Measurements from ENCODE around the gene NOTO. TPM values are rescaled to one million over a fixed set of nuclear protein-coding genes. Genes with fewer than 3 reads are reported as not detected.
"Not testable (repeated sequence)": the region's sequence is repeated elsewhere in the genome, so short reads cannot be mapped to it uniquely, and the experiment has no call there.

Gene NOTO
- total RNA-seq, 1 donor from 2014 or later = not detected

DNA sequence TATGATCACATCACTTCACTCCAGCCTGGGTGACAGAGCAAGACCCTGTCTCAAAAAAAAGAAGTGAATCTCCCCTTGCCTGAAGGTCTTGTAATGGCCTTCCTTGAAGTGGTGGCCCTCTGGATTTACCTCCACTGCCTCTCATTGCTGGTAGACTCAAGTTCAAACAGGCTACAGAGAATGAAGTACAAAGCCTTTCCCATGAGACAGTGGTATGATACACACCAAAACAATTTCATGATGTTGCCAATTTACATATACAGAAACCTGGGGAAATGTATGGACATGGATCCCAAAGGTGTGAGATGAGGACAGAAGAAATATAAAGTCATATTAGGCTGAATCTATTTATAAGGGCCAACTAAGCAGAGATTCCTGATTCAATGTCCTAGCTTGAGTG is 4.8 kb upstream of the NOTO start:
- Histone ChIP-seq H3K36me3 (no peaks in the 10 kb centered on the region), H3K4me1 (peaks cover 9% of the 10 kb centered on the region), H3K27me3 (ENCODE audit: low read depth) (peaks cover 73% of the 10 kb centered on the region), H3K4me3 (no peak overlapping the region), H3K27ac (replicated peaks) (no peak overlapping the region), H3K9me3 (replicated peaks) (no peaks in the 10 kb centered on the region)
- intact Hi-C loops (cut with micrococcal nuclease) = no loop called here
- no peak for TF ChIP-seq CTCF (IDR thresholded peaks at IDR 0.05; ENCODE audit: borderline replicate concordance)
- DNase-seq = no peak

- intact Hi-C loops (cut with micrococcal nuclease); H3K9me3 ChIP-seq (replicated peaks); H3K4me3 ChIP-seq; H3K36me3 ChIP-seq; DNase-seq; H3K27ac ChIP-seq (replicated peaks): not testable (repeated sequence)
- H3K27me3 ChIP-seq (ENCODE audit: low read depth) = peaks cover 95% of the 10 kb centered on the region
- H3K4me1 ChIP-seq = peaks cover 16% of the 10 kb centered on the region
Observed at GRCh38 chr2:73200281-73200680, 2.1 kb upstream of the NOTO start.

GRCh38 chr2:73203055-73203681 is 794 bp downstream of the NOTO start:
- H3K4me1 ChIP-seq = peaks cover 16% of the 10 kb centered on the region
- H3K9me3 ChIP-seq (replicated peaks) = no peaks in the 10 kb centered on the region
- no peak for TF ChIP-seq CTCF (IDR thresholded peaks at IDR 0.05; ENCODE audit: borderline replicate concordance)
- DNase-seq = no peak
- no peak overlapping the region for H3K27ac ChIP-seq (replicated peaks)
- H3K27me3 ChIP-seq (ENCODE audit: low read depth) = peaks cover 90% of the 10 kb centered on the region
- no peaks in the 10 kb centered on the region for H3K36me3 ChIP-seq
- H3K4me3 ChIP-seq = peak overlapping the region; percentile 55
- intact Hi-C loops (cut with micrococcal nuclease) = no loop called here

DNA sequence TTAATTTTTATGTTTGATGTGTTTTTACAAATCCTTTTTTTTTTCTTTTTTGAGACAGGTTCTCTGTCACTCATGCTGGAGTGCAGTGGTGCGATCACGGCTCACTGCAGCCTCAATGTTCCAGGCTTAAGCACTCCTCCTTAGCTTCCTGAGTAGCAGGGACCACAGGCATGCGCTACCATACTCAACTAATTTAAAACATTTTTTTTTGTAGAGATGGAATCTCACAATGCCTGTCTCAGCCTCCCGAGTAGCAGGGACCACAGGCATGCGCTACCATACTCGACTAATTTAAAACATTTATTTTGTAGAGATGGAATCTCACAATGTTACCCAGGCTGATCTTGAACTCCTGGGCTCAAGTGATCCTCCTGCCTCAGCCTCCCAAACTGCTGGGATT is 3.2 kb downstream of the NOTO start:
- Histone ChIP-seq H3K4me1 (peaks cover 16% of the 10 kb centered on the region), H3K36me3 (no peaks in the 10 kb centered on the region), H3K9me3 (replicated peaks) (no peaks in the 10 kb centered on the region), H3K27ac (replicated peaks) (no peak overlapping the region), H3K27me3 (ENCODE audit: low read depth) (peaks cover 66% of the 10 kb centered on the region), H3K4me3 (no peak overlapping the region)
- no peak for DNase-seq
- no peak for TF ChIP-seq CTCF (IDR thresholded peaks at IDR 0.05; ENCODE audit: borderline replicate concordance)
- intact Hi-C loops (cut with micrococcal nuclease) = no loop called here

GRCh38 chr2:73208258-73208657 is 5.9 kb downstream of the NOTO start:
- Histone ChIP-seq H3K4me1 (peaks cover 2% of the 10 kb centered on the region), H3K27ac (replicated peaks) (no peak overlapping the region), H3K27me3 (ENCODE audit: low read depth) (peaks cover 40% of the 10 kb centered on the region), H3K36me3 (no peaks in the 10 kb centered on the region), H3K4me3 (no peak overlapping the region), H3K9me3 (replicated peaks) (no peaks in the 10 kb centered on the region)
- no peak for TF ChIP-seq CTCF (IDR thresholded peaks at IDR 0.05; ENCODE audit: borderline replicate concordance)
- no peak for DNase-seq
- intact Hi-C loops (cut with micrococcal nuclease) = no loop called here

DNA sequence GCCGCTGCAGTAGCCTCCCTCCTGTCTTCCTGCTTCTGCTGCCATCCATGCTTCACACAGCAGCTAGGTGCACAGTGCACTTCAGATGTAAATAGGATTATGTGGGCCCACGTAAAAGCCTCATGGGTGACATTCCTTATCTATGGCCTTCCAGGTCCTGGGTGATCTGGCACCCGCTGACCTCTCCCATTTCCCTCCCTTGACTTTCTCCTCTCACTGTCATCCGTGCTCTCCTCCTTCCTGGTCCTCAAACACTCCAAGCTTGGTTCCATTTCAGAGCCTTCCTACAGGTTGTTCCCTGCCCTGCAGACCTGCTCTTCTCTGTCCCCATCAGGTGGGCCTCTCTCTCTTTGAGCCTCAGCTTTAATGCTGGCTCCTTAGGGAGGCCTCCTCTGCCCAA is 7.6 kb downstream of the NOTO start:
- H3K36me3 ChIP-seq = no peaks in the 10 kb centered on the region
- intact Hi-C loops (cut with micrococcal nuclease) = no loop called here
- peaks cover 23% of the 10 kb centered on the region for H3K27me3 ChIP-seq (ENCODE audit: low read depth)
- H3K9me3 ChIP-seq (replicated peaks) = no peaks in the 10 kb centered on the region
- DNase-seq = no peak
- H3K27ac ChIP-seq (replicated peaks) = no peak overlapping the region
- no peak for TF ChIP-seq CTCF (IDR thresholded peaks at IDR 0.05; ENCODE audit: borderline replicate concordance)
- no peak overlapping the region for H3K4me3 ChIP-seq
- peaks cover 20% of the 10 kb centered on the region for H3K4me1 ChIP-seq
